Stromal cell of bone marrow (primary cell): Measurements from ENCODE around the gene RPL38.
"Not testable (repeated sequence)": the region's sequence is repeated elsewhere in the genome, so short reads cannot be mapped to it uniquely, and the experiment has no call there.

Experiments used
- DNase-seq: peaks from one replicate; pipeline ENCODE4 v3.0.0-alpha.2; 2012; ENCODE audit warnings: low read depth

RPL38 gene

DNA sequence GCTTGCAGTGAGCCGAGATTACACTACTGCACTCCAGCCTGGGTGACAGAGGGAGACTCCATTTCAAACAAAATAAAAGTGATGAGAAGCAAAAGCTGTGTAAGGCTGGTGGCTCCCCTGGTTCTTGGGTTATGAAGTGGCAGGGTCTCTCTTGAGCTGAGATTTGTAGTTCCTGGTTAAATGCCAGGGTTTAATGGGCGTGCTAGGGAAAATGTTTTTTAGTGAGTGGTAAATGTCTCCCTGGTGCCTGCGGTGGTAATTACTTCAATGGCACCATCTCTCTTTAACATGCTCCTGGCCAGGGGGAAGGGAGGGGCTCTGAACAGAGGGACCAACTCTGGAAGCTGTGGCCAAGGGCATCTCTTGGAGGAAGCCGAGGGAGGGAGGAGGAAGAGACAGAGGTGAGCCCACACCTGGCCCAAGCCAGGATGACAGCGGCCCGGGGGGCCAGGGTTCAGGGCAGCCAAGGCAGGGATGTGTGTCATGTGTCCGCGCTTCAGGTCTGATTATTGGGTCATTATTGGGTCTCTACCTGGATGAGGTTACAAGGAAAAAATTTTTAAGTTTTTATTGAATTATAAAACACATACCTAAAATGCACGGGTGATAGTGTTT lies 17.8 kb upstream of the RPL38 start:
- no peak for DNase-seq

DNA sequence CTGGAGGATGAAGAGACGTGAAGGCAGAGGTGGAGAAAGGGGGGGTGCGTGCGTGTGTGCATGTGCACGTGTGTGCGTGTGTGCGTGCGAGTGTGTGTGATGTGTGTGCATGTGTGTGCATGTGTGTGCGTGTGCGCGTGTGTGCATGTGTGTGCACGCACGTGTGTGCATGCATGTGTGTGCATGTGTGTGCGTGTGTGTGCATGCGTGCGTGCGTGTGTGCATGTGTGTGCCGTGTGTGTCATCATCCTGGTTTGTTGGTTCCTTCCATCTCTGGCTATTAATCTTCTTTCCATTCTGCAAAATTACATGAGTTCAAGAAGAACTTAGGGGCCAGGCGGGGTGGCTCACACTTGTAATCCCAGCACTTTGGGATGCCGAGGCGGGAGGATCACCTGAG lies 17.0 kb upstream of the RPL38 start:
- DNase-seq: no peak

DNA sequence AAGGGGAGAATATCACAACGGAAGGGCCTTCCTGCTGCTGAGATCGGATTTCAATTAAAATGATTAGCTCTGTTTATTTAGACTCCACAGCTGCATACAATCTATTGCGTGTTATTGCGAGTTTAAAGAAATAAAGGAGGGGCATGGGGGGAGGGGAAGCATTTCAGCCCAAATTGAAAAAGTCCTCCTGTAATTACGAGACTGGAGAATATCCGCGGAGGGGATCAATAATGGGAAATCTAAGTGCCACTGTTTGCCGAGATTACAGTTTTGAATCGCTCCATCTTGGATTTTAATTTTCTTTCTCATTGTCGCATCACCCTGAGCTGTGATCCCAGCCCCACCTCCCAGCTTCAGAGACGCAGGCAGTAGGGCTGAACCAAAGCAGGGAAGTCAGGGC lies 15.7 kb upstream of the RPL38 start:
- no peak for DNase-seq

DNA sequence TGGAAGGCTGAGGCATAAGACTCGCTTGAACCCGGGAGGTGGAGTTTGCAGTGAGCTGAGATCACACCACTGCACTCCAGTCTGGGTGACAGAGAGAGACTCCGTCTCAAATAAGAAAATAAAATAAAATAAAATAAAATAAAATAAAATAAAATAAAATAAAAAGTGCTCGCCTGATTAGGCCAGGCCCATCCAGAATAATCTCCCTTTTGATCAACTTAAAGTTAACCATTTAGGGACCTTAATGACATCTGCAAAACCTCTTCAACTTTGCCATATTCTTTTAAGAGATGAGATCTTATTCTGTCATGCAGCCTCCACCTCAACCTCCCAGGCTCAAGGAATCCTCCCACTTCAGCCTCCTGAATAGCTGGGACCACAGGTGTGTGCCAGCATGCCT lies 14.8 kb upstream of the RPL38 start:
- not testable (repeated sequence) for DNase-seq

DNA sequence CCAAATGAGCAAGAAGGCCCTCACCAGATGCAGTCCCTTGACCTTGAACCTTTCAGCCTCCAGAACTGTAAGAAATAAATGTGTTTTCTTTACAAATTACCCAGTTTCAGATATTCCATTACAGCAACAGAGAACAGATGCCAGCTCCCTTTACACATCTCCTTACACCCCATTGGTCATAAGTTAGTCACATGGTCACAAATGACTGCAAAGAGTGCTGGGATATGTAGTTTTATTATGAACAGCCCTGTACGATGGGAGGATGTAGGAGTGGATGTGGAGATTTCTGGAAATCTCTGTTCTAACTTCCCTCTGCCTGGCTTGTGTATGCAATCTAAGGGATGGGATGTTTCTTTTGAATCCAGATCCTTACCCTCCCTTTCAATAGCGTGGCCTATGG lies 13.3 kb upstream of the RPL38 start:
- no peak for DNase-seq

DNA sequence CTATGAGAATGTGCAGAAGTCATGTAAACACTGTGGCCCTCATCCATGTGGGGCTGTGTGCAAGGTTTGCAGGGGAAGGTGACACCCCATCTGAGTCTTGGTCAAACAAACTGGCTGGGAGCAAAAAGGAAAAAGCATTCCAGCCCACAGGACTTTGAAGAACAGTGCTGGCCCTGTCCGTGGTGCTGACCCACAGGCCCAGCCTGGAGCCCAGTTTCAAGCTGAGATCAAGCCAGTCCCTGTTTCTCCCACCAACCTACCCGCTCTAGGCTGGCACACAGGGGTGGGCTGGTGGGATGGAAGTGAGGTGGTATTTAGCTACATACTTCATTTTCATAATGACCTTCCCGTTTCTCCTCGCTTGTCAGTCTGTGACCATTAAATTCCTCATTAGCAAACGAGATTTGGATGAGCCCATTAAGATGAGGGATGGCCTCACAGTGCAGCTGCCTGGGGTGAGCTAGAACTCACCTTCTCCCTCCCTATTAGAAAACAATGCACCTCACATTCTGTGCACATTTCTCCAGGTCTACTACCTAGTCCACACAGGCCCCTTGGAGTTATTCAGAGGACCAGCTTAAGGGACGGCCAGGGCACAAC lies 12.6 kb upstream of the RPL38 start:
- no peak for DNase-seq

DNA sequence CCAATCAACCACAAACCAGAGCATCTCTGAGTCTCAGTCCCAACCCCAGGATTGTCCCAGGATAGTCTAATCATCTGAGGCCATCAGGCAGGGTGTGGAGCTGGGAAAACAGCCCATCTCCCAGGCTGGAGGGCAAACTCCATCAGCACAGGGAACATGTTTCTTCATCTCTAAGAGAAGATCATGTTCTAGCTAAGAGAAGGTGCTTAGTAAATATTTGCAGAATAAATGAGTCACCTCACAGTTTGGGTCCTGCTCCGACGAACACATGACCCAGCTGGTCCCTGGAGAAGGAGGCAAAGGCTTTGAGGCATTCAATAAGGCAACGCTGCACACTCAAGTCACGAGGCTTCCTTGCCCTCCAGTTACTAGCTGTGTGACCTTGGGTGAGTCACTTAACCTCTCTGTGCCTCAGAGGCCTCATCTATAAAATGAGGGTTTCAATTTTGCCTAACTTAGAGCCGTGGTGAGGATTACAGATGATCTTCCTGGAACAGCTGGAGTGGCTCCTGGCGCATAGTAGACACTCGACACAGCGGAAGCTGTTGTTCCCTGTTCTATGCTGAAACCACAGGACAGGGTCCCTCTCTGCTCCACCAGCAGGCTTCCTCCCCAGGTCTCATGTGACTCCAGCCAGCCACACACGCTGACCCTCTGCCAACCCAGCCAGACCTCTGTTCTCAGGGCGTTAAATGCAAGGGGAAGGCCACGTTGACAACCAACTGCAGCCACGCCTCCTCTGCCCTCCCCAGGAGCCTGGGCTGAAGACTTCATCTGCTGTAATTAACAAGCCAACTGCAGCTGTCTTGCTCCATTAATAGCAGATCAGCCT lies 10.3 kb upstream of the RPL38 start:
- DNase-seq: no peak

DNA sequence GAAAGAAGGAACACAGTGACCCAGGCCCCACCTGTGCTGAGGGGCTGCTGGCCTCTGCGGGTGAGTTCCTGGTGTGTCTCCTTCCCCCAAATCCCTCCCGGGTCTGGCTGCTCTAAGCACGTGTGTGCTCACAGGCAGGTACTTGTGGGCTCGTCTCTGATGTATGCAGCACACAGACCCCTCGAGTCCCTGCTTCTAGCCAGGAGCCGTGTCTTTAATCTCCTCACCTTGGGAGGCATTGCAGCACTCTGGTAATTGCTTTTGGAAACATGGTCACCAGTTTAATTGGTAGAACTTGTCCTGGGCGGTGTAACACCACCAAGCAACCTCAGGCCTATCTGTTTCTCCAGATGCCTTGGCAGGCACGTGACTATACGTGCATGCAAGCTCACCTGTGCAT lies 8.8 kb upstream of the RPL38 start:
- no peak for DNase-seq

DNA sequence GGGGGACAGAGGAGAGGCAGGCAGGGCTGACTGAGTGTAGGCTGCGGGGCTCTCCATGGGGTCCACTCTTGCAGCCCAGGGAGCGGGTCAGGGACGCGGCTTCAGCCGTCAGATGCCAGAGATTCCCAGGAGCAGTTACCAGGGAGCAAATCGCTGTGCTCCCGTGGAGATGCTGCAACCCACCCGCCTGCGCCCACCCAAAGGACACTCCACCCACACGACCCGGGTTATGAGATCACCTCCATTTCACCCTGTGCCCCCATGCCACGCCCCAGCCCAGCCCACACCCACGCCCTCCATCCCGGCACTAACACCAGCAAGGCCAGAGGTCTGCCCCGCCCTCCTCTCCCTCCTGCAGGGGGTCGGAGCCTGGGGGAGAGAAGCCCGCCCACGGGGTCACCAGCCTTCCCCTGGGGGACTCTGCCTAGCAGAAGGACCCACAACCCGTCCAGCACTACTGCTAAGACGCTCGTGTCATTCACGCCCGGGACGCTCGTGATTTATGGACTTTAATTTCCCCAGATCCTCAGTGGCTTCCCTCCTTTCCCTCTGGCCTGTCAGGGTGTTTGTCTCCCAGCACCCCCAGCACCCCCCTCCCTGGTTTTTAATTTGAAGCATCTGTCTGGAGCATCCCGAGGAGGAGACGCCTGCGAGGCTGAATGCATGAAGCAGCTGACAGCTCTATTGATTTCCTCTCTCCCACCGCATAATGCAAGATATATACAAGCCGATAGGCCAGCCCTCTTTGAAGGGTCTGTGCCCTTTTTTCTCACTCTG lies 6.7 kb upstream of the RPL38 start:
- DNase-seq: no peak

DNA sequence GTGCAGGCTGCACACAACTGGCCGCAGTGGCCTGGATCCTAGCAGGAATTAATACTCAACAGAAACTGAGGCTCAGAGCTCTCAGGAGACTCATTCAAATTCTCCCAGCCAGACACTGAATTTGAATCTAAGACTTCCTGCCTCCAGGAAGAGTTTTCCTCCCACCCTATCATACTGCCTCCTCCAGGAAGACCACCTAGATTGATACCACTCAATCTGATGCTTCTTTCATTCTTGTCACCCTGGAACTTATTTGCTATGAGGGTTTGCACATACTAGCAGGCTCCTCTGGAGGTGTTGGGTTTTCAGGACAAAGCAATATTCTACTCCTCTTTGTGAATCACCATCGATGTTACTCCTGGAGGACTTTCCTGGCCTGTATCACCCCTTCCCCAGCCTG lies 5.7 kb upstream of the RPL38 start:
- DNase-seq: no peak

DNA sequence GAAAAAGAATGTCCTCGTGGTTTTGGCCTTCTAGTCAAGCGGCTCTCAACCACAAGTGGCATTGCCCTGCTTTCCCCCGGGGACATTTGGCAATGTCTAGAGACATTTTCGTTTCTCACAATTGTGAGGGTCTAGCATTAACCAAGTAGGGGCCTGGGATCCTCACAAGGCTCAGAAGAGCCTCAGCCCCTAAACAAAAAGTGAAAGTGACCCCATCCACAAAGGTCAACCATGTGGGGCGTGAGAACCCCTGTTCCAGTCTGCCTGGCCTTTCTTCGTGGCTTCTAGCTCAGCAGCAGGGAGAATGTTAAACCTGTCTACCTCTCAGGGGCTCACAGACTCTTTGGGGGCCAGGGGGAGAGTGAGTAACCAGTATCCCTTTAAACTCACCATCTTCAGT lies 4.8 kb upstream of the RPL38 start:
- DNase-seq: no peak

DNA sequence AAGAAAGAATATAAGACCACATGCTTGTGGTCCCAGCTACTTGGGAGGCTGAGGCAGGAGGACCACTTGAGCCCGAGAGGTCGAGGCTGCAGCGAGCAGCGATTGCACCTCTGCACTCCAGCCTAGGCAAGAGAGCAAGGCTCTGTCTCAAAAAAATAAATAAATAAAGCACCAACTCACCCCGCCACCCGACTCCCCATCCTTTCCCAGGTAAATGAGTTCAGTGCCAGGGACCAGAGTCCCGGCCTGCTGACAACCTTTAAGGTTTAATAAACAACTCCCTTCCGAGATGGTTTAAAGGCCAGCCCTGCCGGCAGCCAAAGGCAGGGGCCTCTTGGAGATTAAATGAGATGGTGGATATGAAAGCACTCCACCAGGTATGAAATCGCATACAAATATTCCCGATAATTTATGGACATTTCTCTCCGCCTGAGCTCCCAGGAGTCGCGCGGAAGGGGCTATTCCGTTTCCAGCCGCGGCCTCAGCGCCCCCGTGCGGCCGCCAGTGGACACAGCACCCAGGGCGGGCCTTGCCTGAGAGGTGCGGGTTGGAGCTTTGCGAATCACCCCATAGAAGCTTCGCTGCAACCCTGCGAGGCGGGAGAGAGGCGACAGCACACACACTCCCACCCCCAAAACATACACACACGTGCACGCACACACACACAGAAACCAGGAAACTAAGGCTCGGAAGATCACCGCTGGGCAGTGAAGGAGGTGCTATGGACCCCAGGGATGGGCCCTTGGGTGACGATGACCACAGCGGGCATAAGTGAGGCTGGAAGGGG lies 4.0 kb upstream of the RPL38 start:
- DNase-seq: no peak

DNA sequence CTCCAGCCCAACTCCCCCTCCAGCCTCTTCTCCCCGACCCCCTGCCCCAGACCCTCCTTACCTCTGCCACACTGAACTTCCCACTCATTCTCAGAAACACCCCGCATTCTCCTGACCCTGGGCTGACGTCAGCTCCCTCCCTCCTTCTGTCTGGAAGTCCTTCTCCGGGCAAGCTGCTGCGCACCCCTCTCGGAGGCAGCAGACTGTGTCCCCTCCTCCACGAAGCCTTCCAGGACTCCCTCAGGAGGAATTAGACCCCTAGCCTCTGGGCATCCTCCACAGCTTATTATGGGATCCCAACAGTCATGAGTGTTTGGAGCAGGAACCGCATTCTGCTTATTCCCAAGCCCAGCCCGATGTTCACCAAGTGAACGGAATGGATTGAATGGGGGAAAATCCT lies 3.4 kb upstream of the RPL38 start:
- no peak for DNase-seq

DNA sequence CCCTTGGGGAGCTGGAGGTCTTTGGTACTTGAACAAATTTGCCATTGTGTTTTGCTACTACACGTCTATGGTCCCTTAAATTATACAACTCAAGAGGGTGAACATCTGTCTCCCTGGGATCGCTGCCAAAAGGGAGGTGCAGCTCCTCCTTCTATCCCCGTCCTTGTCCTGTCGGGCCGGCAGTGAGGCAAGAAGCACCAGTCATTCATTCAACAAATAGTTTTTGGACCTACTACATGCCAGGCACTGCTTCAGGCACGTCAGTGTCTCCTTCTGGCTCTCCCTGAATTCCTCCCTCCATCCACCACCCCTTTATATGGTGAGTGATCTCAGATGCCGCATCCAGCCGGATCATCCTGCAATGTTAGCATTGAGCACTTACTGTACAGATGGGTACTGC lies 2.2 kb upstream of the RPL38 start:
- DNase-seq: no peak

DNA sequence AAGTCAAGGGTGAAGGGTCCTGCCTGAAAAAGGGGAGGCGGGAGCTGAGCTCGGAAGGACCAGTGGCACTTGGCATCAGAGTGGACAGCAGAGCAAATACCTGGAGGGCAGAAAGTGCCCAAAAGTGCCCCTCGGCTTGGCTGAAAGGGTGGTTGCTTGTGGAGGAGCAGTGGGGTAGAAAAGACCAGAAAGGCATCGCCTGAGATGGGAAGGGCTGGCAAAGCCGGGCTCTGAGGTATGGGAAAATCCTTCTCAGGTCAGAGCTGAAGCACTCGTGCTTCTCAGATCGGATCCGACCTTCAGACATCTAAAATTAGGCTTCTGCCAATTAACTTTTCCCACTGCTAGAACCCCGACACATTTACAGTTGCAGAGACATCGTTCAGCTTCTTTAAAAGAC lies 1.5 kb upstream of the RPL38 start:
- DNase-seq: no peak

DNA sequence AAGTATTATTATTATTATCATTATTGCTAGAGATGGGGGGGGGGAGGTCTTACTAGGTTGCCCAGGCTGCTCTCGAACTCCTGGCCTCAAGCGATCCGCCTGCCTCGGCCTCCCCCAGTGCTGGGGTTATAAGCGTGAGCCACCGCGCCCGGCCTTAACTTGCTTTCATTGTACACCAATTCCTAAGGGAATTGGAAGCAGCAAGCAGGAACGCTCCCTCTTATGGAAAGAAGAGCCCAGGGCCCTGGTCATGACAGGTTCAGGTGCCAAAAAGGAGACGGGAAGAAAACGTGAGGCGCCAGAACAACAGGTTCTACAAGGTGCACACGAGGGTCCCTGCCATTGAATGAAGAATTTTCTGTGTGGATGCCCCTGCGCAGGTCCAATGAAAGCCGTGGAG lies 540 bp upstream of the RPL38 start:
- no peak for DNase-seq

DNA sequence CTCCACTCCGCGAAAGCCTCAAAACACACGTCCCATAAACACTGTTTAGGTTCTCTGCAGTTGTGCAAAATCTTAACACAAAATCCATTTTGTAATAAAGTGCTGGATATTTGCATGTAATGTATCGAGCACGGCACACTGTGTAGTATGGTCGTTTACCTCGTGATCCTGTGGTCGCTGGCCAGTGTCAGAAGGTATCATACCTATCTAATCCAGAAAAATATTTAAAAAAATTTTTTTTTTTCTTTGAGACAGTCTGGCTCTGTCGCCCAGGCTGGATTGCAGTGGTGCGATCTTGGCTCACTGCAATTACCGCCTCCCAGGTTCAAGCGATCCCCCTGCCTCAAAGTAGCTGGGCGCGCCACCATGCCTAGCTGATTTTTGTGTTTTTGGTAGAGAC lies 996 bp downstream of the RPL38 start:
- DNase-seq: no peak

DNA sequence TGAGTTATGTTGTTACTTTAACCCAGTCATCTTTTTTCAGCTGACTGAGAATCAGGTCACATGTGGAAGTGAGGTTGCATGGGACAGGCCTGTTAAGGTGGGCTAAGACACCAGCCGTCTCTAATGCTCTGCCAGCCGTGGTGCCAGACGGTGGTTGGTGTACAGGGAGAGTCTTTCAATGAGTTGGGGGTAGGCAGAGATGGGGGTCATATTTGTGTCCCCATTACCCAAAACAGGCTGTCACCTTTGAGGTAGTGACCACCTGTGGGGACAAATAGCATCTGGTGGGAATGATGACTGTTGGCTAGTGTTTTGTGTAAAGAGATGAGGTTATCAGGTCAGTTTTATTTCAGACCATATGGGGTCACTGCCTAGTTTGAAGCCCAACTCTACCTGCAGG lies 1.8 kb downstream of the RPL38 start:
- DNase-seq: no peak

DNA sequence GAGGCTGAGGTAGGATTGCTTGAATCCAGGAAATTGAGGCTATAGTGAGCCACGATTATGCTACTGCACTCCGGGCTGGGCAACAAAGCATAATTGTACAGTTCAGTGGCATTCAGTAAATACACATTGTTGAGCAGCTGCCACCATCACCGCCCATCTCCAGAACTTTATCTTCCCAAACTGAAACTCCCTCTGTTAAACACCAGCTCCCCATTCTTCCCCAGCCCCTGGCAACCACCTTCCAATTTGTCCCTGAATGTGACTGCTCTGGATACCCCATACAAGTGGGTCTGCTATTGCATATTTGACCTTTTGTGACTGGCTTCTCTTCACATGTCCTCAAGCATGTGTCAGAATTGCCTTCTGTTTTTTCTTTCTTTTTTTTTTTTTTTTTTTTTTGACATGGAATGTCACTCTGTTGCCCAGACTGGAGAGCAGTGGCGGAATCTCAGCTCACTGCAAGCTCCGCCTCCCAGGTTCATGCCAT lies 2.9 kb downstream of the RPL38 start:
- no peak for DNase-seq

DNA sequence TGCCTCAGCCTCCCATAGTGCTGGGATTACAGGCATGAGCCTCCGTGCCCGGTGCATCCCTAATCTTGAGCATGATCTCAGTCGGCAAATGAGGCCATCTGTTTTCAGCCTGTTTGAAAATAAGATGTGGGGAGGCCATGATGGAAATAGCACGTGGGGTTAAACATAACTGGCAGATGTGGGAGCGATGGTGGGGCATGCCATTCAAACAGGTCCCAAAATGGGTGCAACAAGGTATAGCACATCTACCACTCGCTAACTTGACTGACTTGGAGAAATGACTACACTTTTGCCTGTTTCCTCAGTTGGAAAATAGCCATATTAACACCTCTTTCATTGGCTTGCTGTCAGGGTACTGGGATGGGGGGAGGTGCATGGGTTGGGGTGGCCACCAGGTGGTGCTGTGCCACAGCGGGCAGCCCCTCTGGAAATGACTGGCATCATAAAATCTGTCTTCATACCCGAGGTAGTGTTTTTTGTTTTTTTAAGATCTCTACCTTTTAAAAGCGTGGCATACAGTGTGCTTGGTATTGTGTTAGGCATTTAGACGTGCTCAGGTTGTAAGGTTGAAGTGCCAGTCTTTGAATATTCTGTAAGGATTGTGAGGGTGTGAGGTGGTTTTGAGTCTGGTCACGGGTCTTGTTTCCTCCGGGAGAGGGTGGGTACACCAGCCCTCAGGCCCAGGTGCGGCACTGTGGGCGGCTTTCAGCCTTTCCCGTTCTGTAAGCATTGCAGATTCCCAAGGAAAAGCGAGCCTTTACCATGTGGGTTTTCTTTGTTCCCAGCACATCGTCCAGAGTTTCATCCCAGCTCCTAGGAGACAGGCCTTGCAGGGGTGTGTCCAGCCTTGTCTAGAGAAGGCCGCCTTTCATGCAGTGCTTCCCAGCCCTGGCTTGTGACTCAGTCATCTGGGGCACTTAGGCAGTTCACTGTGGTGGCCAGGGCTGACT lies 7.0 kb downstream of the RPL38 start:
- no peak for DNase-seq
